ENCODE results near the gene ODF2.

Gene ODF2

GRCh38 chr9:128414461-128414860 lies 41.3 kb upstream of the ODF2 start:
- H3K27ac ChIP-seq (ENCODE audit: low read length) = no peak overlapping the region
- no peak overlapping the region for H3K4me2 ChIP-seq (ENCODE audit: low read length)
- no peaks in the 10 kb centered on the region for H4K20me1 ChIP-seq (ENCODE audit: insufficient read depth, low read length)
- peaks cover 27% of the 10 kb centered on the region for H3K27me3 ChIP-seq (ENCODE audit: low read depth, low read length)
- peaks cover 15% of the 10 kb centered on the region for H3K4me1 ChIP-seq (ENCODE audit: low read length)
- H3K9ac ChIP-seq (ENCODE audit: low read length) = no peak overlapping the region
- H3K36me3 ChIP-seq (replicated peaks; ENCODE audit: low read depth, low read length) = no peaks in the 10 kb centered on the region
- H3K4me3 ChIP-seq (ENCODE audit: low read length) = no peak overlapping the region
- no peak for TF ChIP-seq EZH2phosphoT487 (IDR thresholded peaks at IDR 0.05; ENCODE audit: low read depth)
- TF ChIP-seq CTCF (IDR thresholded peaks at IDR 0.05; ENCODE audit: low read depth, low read length) = no peak
- no peaks in the 10 kb centered on the region for H3K79me2 ChIP-seq (ENCODE audit: low read length)
- H3K9me3 ChIP-seq (ENCODE audit: insufficient read depth, low read length) = no peaks in the 10 kb centered on the region
- H2AFZ ChIP-seq (ENCODE audit: low read depth, low read length) = no peak overlapping the region

- H3K9ac ChIP-seq (ENCODE audit: low read length) = no peak overlapping the region
- H3K4me2 ChIP-seq (ENCODE audit: low read length) = no peak overlapping the region
Observed at GRCh38 chr9:128415281-128415680, 40.5 kb upstream of the ODF2 start.

GRCh38 chr9:128416014-128416413 lies 39.8 kb upstream of the ODF2 start:
- H3K27me3 ChIP-seq (ENCODE audit: low read depth, low read length) = peaks cover 27% of the 10 kb centered on the region
- no peaks in the 10 kb centered on the region for H3K79me2 ChIP-seq (ENCODE audit: low read length)
- H2AFZ ChIP-seq (ENCODE audit: low read depth, low read length) = 0 out of 2 replicates have a peak overlapping the region, but pooled peaks have one; percentile 55
- H3K4me1 ChIP-seq (ENCODE audit: low read length) = peaks cover 17% of the 10 kb centered on the region
- H3K4me3 ChIP-seq (ENCODE audit: low read length) = peak overlapping the region; percentile 37; the same call in 1 of the 2 replicates
- H3K9ac ChIP-seq (ENCODE audit: low read length) = no peak overlapping the region
- H3K9me3 ChIP-seq (ENCODE audit: insufficient read depth, low read length) = no peaks in the 10 kb centered on the region
- H4K20me1 ChIP-seq (ENCODE audit: insufficient read depth, low read length) = no peaks in the 10 kb centered on the region
- peak overlapping the region; percentile 47 for H3K4me2 ChIP-seq (ENCODE audit: low read length)
- TF ChIP-seq EZH2phosphoT487 (IDR thresholded peaks at IDR 0.05; ENCODE audit: low read depth) (no peak), CTCF (IDR thresholded peaks at IDR 0.05; ENCODE audit: low read depth, low read length) (no peak)
- no peak overlapping the region for H3K27ac ChIP-seq (ENCODE audit: low read length)
- H3K36me3 ChIP-seq (replicated peaks; ENCODE audit: low read depth, low read length) = no peaks in the 10 kb centered on the region

More at GRCh38 chr9:128415281-128415680, 40.5 kb upstream of the ODF2 start:
- peaks cover 17% of the 10 kb centered on the region for H3K4me1 ChIP-seq (ENCODE audit: low read length)
- no peaks in the 10 kb centered on the region for H3K9me3 ChIP-seq (ENCODE audit: insufficient read depth, low read length)
- H3K36me3 ChIP-seq (replicated peaks; ENCODE audit: low read depth, low read length) = no peaks in the 10 kb centered on the region
- no peak overlapping the region for H2AFZ ChIP-seq (ENCODE audit: low read depth, low read length)
- no peak overlapping the region for H3K4me3 ChIP-seq (ENCODE audit: low read length)
- peaks cover 27% of the 10 kb centered on the region for H3K27me3 ChIP-seq (ENCODE audit: low read depth, low read length)
- no peaks in the 10 kb centered on the region for H3K79me2 ChIP-seq (ENCODE audit: low read length)
- H4K20me1 ChIP-seq (ENCODE audit: insufficient read depth, low read length) = no peaks in the 10 kb centered on the region
- no peak overlapping the region for H3K27ac ChIP-seq (ENCODE audit: low read length)
- TF ChIP-seq EZH2phosphoT487 (IDR thresholded peaks at IDR 0.05; ENCODE audit: low read depth) = no peak

GRCh38 chr9:128416432-128417019 lies 39.3 kb upstream of the ODF2 start:
- no peaks in the 10 kb centered on the region for H3K36me3 ChIP-seq (replicated peaks; ENCODE audit: low read depth, low read length)
- H3K4me1 ChIP-seq (ENCODE audit: low read length) = peaks cover 21% of the 10 kb centered on the region
- H3K4me2 ChIP-seq (ENCODE audit: low read length) = peak overlapping the region; percentile 47
- peak overlapping the region; percentile 37; the same call in 1 of the 2 replicates for H3K4me3 ChIP-seq (ENCODE audit: low read length)
- H3K9me3 ChIP-seq (ENCODE audit: insufficient read depth, low read length) = no peaks in the 10 kb centered on the region
- H3K27me3 ChIP-seq (ENCODE audit: low read depth, low read length) = peaks cover 27% of the 10 kb centered on the region
- no peaks in the 10 kb centered on the region for H3K79me2 ChIP-seq (ENCODE audit: low read length)
- no peak overlapping the region for H3K9ac ChIP-seq (ENCODE audit: low read length)
- H4K20me1 ChIP-seq (ENCODE audit: insufficient read depth, low read length) = no peaks in the 10 kb centered on the region
- H2AFZ ChIP-seq (ENCODE audit: low read depth, low read length) = peak overlapping the region; percentile 55; the same call in 1 of the 2 replicates
- H3K27ac ChIP-seq (ENCODE audit: low read length) = no peak overlapping the region
- no peak for TF ChIP-seq EZH2phosphoT487 (IDR thresholded peaks at IDR 0.05; ENCODE audit: low read depth)

All from OCI-LY3 (cell line).